H9 (cell line): ENCODE measurements around the gene TYRP1. TPM values are rescaled to one million over a fixed set of nuclear protein-coding genes. Genes with fewer than 3 reads are reported as not detected.

Source experiments
- DNase-seq: peaks from one replicate; pipeline ENCODE4 v3.0.0-alpha.2; 2017
- H2AFZ ChIP-seq: one replicate; pipeline ENCODE4 v1.6.1; 2013; ENCODE audit warnings: mild to moderate bottlenecking, low read length, control low read depth, moderate library complexity
- H2AK5ac ChIP-seq: 2 replicates; pipeline ENCODE4 v1.6.1; 2013; ENCODE audit warnings: low read length, control low read depth, mixed read lengths; ENCODE audit not compliant: insufficient read length
- H2BK120ac ChIP-seq: one replicate; pipeline ENCODE4 v1.6.1; 2013; ENCODE audit warnings: low read depth, mild to moderate bottlenecking, low read length, control low read depth, inconsistent platforms; ENCODE audit not compliant: poor library complexity, severe bottlenecking
- H2BK12ac ChIP-seq: 2 replicates; pipeline ENCODE4 v1.6.1; 2013; ENCODE audit warnings: low read length, control low read depth, mixed read lengths, low read depth; ENCODE audit not compliant: insufficient read length
- H2BK15ac ChIP-seq: 2 replicates; pipeline ENCODE4 v1.6.1; 2013; ENCODE audit warnings: low read depth, low read length, control low read depth
- H2BK20ac ChIP-seq: one replicate; pipeline ENCODE4 v1.6.1; 2013; ENCODE audit warnings: low read depth, mild to moderate bottlenecking, low read length, control low read depth, inconsistent platforms; ENCODE audit not compliant: poor library complexity, severe bottlenecking
- H2BK5ac ChIP-seq: 2 replicates; pipeline ENCODE4 v1.6.1; 2013; ENCODE audit warnings: low read length, control low read depth, mixed read lengths; ENCODE audit not compliant: insufficient read length
- H3K14ac ChIP-seq: 2 replicates; pipeline ENCODE4 v1.6.1; 2013; ENCODE audit warnings: low read length, control low read depth; ENCODE audit not compliant: insufficient read depth
- H3K18ac ChIP-seq: 2 replicates; pipeline ENCODE4 v1.6.1; 2013; ENCODE audit warnings: low read depth, mild to moderate bottlenecking, mixed read lengths, low read length, control low read depth; ENCODE audit not compliant: insufficient read length
- H3K23ac ChIP-seq: 2 replicates; pipeline ENCODE4 v1.6.1; 2013; ENCODE audit warnings: low read length, control low read depth, mixed read lengths, low read depth; ENCODE audit not compliant: insufficient read length
- H3K23me2 ChIP-seq: 2 replicates; pipeline ENCODE4 v1.6.1; 2013; ENCODE audit warnings: low read depth, mild to moderate bottlenecking, mixed read lengths, low read length, control low read depth; ENCODE audit not compliant: insufficient read length, poor library complexity, severe bottlenecking
- H3K27ac ChIP-seq: 2 replicates; pipeline ENCODE4 v1.5.1; 2013; ENCODE audit warnings: low read length, control low read depth, mixed read lengths, low read depth; ENCODE audit not compliant: insufficient read length
- H3K27me3 ChIP-seq: 2 replicates; pipeline ENCODE4 v1.6.1; 2013; ENCODE audit warnings: low read length, control low read depth, inconsistent platforms; ENCODE audit not compliant: insufficient read depth
- H3K4ac ChIP-seq: 2 replicates; pipeline ENCODE4 v1.6.1; 2013; ENCODE audit warnings: low read depth, mild to moderate bottlenecking, control low read depth, inconsistent platforms, low read length, moderate library complexity
- H3K4me1 ChIP-seq: 2 replicates; pipeline ENCODE4 v1.6.1; 2013; ENCODE audit warnings: low read length, control low read depth, inconsistent platforms; ENCODE audit not compliant: insufficient read depth
- H3K4me2 ChIP-seq: 2 replicates; pipeline ENCODE4 v1.6.1; 2013; ENCODE audit warnings: low read length, control low read depth, mixed read lengths; ENCODE audit not compliant: insufficient read length, insufficient read depth
- H3K56ac ChIP-seq: 2 replicates; pipeline ENCODE4 v1.6.1; 2013; ENCODE audit warnings: low read depth, mild to moderate bottlenecking, mixed read lengths, low read length, control low read depth; ENCODE audit not compliant: insufficient read length
- H3K79me1 ChIP-seq: 2 replicates; pipeline ENCODE4 v1.6.1; 2013; ENCODE audit warnings: low read depth, mild to moderate bottlenecking, moderate library complexity, low read length, control low read depth, inconsistent platforms; ENCODE audit not compliant: insufficient read depth, poor library complexity, severe bottlenecking
- H3K79me2 ChIP-seq: 2 replicates; pipeline ENCODE4 v1.6.1; 2013; ENCODE audit warnings: low read length, control low read depth, inconsistent platforms; ENCODE audit not compliant: insufficient read depth
- H3K9ac ChIP-seq: 2 replicates; pipeline ENCODE4 v1.6.1; 2013; ENCODE audit warnings: low read length, control low read depth, mixed read lengths; ENCODE audit not compliant: insufficient read length; ENCODE audit errors: extremely low read depth
- H3K9me3 ChIP-seq: one replicate; pipeline ENCODE4 v1.6.1; 2013; ENCODE audit warnings: low read depth, low read length, inconsistent platforms; ENCODE audit not compliant: control insufficient read depth
- H3T11ph ChIP-seq: one replicate; pipeline ENCODE4 v1.6.1; 2013; ENCODE audit warnings: mild to moderate bottlenecking, low read length, control low read depth, inconsistent platforms
- H4K20me1 ChIP-seq: one replicate; pipeline ENCODE4 v1.6.1; 2013; ENCODE audit not compliant: control insufficient read depth, insufficient read length, insufficient read depth
- H4K5ac ChIP-seq: 2 replicates; pipeline ENCODE4 v1.6.1; 2013; ENCODE audit warnings: low read depth, mild to moderate bottlenecking, mixed read lengths, low read length, control low read depth; ENCODE audit not compliant: insufficient read length
- H4K8ac ChIP-seq: replicated peaks from 2 replicates; pipeline ENCODE4 v1.6.1; 2013; ENCODE audit warnings: low read length, control low read depth, mixed read lengths, low read depth; ENCODE audit not compliant: insufficient read length
- H4K91ac ChIP-seq: 2 replicates; pipeline ENCODE4 v1.6.1; 2013; ENCODE audit warnings: low read depth, mild to moderate bottlenecking, moderate library complexity, mixed read lengths, low read length, control low read depth; ENCODE audit not compliant: insufficient read length
- H3K27ac Mint-ChIP-seq, 3 experiments: 2 replicates in 2 of 3; 3 replicates in 1 of 3; pipeline ENCODE4 v1.8.0; 2020 to 2021; ENCODE audit warnings: mixed read lengths in 3 of 3, mild to moderate bottlenecking in 1 of 3, moderate library complexity in 1 of 3
- H3K27me3 Mint-ChIP-seq: 2 replicates; pipeline ENCODE4 v1.8.0; 2021; ENCODE audit warnings: low read depth, mild to moderate bottlenecking, moderate library complexity, mixed read lengths
- H3K36me3 Mint-ChIP-seq, 3 experiments: 2 replicates in 2 of 3; 3 replicates in 1 of 3; pipeline ENCODE4 v1.8.0; 2020 to 2021; ENCODE audit warnings: low read depth in 3 of 3, mixed read lengths in 3 of 3; ENCODE audit not compliant: insufficient read depth in 1 of 3
- H3K4me1 Mint-ChIP-seq, 2 experiments: 2 replicates each; pipeline ENCODE4 v1.8.0; 2020; ENCODE audit warnings: mixed read lengths in 2 of 2
- H3K4me3 Mint-ChIP-seq, 2 experiments: 2 replicates in 1 of 2; 3 replicates in 1 of 2; pipeline ENCODE4 v1.8.0; 2020 to 2021; ENCODE audit warnings: mild to moderate bottlenecking in 2 of 2, mixed read lengths in 2 of 2, moderate library complexity in 1 of 2
- H3K9me3 Mint-ChIP-seq, 2 experiments: 2 replicates in 1 of 2; 3 replicates in 1 of 2; pipeline ENCODE4 v1.8.0; 2020; ENCODE audit warnings: mild to moderate bottlenecking in 2 of 2, mixed read lengths in 2 of 2, moderate library complexity in 1 of 2
- CTCF ChIP-seq: fragments of 200-600 bp; sonication (generic); conservative IDR thresholded peaks from 3 replicates; pipeline ENCODE4 v1.8.0; 2021; ENCODE audit warnings: antibody characterized with exemption, mild to moderate bottlenecking
- WGBS: extraction: QIAGEN DNeasy Blood & Tissue Kit; methylation state at CpG from one replicate; pipeline ENCODE4 v1.1.7; 2013; ENCODE audit warnings: missing lambda C conversion rate, low lambda C conversion rate, mixed read lengths; ENCODE audit not compliant: insufficient read length; ENCODE audit errors: extremely low coverage; 5-methylcytosine and 5-hydroxymethylcytosine counted together
- total RNA-seq: library from RNA; stranded (reverse); gene quantifications from 2 replicates; pipeline ENCODE4 v1.2.1, GENCODE V29; 2021

The TYRP1 gene
- total RNA-seq, 1 experiment from 2014 or later: not detected

GRCh38 chr9:12722131-12722530 lies 28.9 kb downstream of the TYRP1 start:
- H3K27ac ChIP-seq: no peak overlapping the region
- Mint-ChIP-seq H3K36me3 (no peaks in the 10 kb centered on the region), H3K9me3 (no peaks in the 10 kb centered on the region), H3K27ac (no peak overlapping the region), H3K4me1 (peaks cover 11 to 12% of the 10 kb centered on the region in 2 experiments), H3K27me3 (no peaks in the 10 kb centered on the region), H3K4me3 (no peak overlapping the region)
- no peak overlapping the region for H3T11ph ChIP-seq
- H3K4me1 ChIP-seq: peaks cover 2% of the 10 kb centered on the region; the same call in 1 of the 2 replicates
- H3K79me1 ChIP-seq: no peaks in the 10 kb centered on the region
- H3K4ac ChIP-seq: no peak overlapping the region
- H2BK20ac ChIP-seq: no peak overlapping the region
- DNase-seq: no peak
- no peak overlapping the region for H2BK120ac ChIP-seq
- H3K9me3 ChIP-seq: no peaks in the 10 kb centered on the region
- no peak overlapping the region for H3K18ac ChIP-seq
- no CpG with 5 or more reads among the region's 2 CpGs for WGBS
- H4K20me1 ChIP-seq: no peaks in the 10 kb centered on the region
- no peak overlapping the region for H4K5ac ChIP-seq
- H3K4me2 ChIP-seq: no peak overlapping the region
- H4K8ac ChIP-seq: no peak overlapping the region
- no peaks in the 10 kb centered on the region for H3K23me2 ChIP-seq
- H2BK15ac ChIP-seq: no peak overlapping the region
- H3K23ac ChIP-seq: no peak overlapping the region
- H3K56ac ChIP-seq: no peak overlapping the region
- H4K91ac ChIP-seq: no peak overlapping the region
- TF ChIP-seq CTCF: no peak
- no peak overlapping the region for H3K14ac ChIP-seq
- no peaks in the 10 kb centered on the region for H3K27me3 ChIP-seq
- no peak overlapping the region for H2AK5ac ChIP-seq
- no peaks in the 10 kb centered on the region for H3K79me2 ChIP-seq
- H3K9ac ChIP-seq: no peak overlapping the region
- H2BK12ac ChIP-seq: no peak overlapping the region
- no peak overlapping the region for H2AFZ ChIP-seq
- no peak overlapping the region for H2BK5ac ChIP-seq
